ENCODE results near the gene IQUB.

IQUB gene

DNA sequence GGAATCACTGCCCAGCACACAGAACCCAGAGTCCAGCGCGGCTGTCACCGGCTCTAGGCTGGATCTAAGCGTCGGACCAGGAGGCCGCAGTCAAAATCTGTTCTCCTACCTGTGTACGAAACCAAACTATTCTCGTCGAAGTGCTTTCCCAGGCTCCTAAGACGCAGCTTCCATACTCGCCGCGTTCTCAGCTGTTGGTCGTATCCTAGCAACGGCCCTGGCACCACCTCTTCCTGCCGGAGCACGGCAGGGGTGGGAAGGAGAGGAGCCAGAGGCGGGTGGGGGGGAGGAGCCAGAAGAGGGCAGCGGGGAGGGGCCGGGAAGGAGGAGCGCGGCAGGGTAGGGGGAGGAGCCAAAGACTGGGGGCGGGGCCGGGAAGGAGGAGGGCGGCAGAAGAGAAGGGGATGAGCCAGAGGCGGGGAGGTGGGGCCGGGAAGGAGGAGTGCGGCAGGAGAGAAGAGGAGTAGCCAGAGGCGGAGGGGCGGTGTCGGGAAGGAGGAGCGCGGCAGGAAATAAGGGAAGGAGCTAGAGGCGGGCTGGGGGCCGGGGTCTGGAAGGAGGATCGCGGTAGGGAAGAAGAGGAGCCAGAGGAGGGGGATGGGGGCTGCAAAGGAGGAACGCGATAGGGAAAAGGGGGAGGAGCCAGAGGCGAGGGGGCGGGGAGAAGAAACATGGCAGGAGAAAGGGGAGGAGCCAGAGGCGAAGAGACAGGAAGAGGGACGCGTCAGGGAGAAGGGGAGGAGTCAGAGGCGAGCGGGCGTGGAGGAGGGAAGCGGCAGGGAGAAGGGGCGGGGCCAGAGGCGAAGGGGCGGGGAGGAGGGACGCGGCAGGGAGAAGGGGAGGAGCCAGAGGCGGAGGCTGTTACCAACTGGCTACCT, at the start of gene IQUB:
IQUB (minus strand) TSS at position 213 of the 878 bp plus-strand sequence. CDS start 22,255 bp downstream, outside the sequence.
- Histone ChIP-seq H3K4me3 (peak within 1 kb of the TSS; percentile 44 to 62 (median 47)), H3K27ac (peak within 1 kb of the TSS in 20 of 21 experiments; percentile 15 to 90 (median 72))

GRCh38 chr7:123583821-123584220, 49.4 kb upstream of the IQUB start:
- H3K4me3 ChIP-seq, result no peak overlapping the region
- H3K27ac ChIP-seq, result no peak overlapping the region

DNA sequence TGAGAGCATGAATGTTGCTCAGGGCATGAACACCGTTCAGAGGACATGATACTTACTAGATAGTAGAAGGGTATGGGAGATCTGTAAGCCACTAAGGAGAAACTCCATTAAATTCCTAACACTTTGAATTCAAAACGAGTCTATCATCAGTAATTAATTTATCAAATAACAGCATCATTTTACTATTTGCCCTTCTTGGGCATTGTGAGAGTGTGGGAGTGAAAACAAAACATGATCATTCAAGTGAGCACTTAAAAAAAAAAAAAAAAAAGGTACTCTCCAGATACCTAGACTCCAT, 46.7 kb upstream of the IQUB start:
- Histone ChIP-seq H3K4me3 (no peak overlapping the region), H3K27ac (no peak overlapping the region)

DNA sequence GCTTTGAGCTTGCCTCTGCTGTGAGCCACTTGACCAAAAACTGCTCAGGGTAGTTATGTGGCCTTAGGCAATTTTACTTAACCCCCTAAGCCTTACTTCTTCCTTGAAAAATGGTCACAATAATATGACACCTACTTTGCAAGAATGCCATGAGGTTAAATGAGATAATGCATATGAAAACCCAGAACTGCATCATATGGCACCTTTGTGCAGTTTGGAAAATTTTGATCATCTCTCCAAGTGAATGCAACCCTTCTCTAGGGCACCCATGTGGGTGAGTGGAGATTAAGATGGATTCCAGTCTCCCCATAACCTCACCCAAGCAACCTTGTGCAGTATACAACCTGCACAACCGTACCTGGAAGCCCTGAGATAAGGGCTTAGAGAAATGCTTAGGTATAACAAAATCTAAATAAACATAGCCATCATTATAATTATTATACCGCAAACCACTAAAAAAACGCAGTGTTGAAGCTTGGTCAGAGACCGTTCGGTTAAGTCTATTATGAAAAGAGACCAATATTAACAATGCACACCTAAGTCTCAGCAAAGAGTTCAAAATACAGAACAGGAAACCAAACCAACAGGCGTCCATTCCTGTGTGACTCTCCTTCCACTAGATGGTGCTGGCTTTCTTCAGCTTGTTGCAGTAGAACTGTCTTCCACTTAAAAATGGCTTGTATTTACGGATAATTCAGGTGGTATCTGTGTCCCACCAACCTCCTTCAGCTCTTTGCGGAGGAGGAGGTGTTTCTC, 46.2 kb upstream of the IQUB start:
- H3K27ac ChIP-seq, result no peak overlapping the region

DNA sequence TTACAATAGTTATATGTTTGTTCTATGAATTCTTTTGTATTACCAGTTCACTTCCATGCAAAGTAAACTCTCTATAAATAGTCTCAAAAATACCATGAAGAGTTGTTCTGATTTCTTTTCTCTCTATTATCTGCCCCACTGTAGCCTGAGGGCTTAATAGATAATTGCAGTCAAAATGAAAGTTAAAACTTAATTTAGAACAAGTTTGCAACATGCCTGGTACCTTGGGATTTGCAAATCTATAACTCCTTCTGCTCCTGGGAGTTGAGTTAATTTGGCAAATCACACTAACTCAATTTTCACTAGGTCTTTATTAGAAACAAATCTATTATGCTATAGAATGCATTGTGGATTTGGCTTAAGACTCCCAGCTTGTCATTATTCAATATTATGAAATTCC, 45.0 kb upstream of the IQUB start:
- Histone ChIP-seq H3K4me3 (no peak overlapping the region), H3K27ac (no peak overlapping the region)

More for the DNA sequence above, 46.2 kb upstream of the IQUB start:
- no peak overlapping the region for H3K4me3 ChIP-seq

- no peak overlapping the region for H3K4me3 ChIP-seq
- no peak overlapping the region for H3K27ac ChIP-seq
Measured at GRCh38 chr7:123573896-123574467, 39.6 kb upstream of the IQUB start.

DNA sequence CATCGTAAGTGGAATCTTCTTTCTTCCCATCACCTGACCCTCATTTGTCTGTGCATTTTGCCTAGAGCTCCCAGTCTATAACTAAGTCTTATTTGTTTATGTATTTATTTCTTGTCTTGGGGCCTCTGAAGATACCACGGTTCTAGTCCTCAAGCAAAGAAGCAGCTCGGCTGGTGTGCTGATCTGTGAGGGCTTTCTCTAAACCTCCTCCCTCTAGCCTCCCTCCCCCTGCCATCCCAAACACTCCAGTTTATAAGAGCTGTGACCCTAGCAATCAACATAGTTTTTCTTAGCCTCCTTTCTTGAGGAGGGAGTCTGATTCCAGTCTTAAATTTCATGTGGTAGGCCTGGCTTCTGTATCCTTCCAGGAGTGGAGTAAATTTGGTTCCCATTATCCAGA, 38.9 kb upstream of the IQUB start:
- Histone ChIP-seq H3K27ac (no peak overlapping the region), H3K4me3 (no peak overlapping the region)

- Histone ChIP-seq H3K27ac (no peak overlapping the region), H3K4me3 (no peak overlapping the region)
Measured at GRCh38 chr7:123571684-123572083, 37.3 kb upstream of the IQUB start.

DNA sequence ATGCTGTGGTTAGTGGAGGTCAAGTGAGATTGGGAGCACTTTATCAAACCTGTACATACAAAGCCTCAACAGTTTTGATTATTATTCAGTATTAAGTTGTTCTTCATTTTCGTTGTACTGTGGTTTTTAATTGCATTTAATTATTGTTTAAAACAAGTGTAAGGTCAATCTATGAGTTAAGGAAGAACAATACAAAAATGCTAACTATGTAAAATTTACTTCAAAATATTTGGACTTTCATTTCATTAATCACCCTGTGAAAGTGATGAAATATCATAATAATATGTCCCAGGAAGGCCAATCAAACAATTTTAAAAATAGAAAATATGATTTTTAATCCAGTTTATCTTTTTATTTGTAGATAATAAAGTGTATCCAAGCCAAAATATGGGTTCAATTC, 36.8 kb upstream of the IQUB start:
- Histone ChIP-seq H3K27ac (no peak overlapping the region), H3K4me3 (no peak overlapping the region)

DNA sequence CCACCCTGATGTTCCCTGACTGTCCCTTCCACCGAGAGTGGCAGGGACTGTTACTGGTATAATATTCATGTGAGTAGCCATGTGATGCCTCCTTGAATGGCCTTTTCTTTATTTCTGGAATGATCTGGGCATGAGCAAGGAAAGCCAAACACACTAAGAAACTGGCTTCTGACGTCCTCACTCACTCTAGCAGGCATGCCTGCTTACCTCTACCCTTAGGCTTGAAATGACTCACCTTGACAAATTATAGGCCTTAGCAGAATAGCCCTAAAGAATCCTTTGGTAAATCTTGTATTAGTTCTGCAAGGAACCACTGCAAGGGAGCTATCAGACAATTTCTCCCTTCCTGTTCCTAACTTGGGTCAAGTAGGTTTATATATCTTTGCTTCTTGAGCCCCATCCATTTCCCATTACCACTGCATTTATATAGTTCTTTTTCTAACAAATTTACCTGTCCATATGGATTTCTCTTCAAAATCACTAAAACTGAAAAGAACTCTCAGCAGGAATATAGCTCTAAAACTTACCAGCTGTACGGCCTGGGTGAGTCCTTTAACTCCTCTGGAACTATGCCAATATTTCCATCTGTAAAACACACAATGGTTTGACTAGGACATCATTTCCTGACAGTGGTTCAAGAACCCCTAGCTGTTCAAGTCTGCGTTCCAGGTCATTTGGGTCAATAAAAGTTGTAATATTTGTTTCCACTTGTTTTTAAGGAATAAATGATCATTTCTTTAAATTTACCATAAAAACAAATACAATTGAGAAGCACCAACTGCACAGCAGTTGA, 36.2 kb upstream of the IQUB start:
- no peak overlapping the region for H3K27ac ChIP-seq
- H3K4me3 ChIP-seq, result no peak overlapping the region

- Histone ChIP-seq H3K27ac (no peak overlapping the region), H3K4me3 (no peak overlapping the region)
Measured at GRCh38 chr7:123569352-123570010, 35.1 kb upstream of the IQUB start.

DNA sequence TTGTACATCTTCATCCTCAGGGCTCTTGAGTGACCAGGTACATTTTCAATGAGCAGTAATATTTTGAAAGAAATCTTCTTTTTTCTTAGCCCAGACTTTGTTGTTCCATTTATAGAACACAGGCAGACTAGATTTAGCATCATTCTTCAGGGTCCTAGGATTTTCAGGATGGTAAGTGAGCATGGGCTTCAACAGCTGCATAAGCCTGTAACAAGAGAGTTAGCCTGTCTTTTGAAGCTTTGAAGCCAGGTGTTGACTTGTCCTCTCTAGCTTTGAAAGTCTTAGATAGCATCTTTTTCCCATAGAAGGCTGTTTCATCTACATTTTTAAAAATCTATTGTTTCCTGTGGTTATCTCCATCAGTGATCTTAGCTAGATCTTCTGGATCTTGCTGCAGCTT, 27.7 kb upstream of the IQUB start:
- no peak overlapping the region for H3K4me3 ChIP-seq

DNA sequence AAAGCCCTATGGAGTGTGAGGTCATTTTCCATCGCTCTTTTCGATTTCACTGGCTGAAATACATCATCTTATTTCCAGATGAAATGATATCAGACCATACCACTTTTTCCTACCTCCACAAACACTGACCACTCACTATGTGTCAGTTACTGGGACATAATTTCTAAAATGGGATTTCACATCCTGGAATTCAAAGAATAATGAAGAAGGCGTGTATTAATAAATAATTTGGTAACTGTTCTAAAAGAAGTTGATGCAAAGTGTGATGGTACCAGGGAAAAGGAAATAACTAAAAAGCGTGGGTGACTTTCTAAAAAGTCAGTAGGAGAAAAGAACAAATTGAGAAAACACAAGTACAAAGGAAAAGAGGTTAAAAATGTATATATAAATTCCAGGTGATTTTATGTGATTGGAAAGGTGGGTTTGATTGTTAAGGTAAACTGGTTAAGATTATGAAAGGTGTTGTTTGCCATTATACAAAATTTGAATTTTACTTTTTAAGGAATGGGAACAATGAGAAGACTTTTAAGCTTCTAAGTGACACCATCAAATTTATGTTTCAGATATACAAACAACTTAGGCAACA, 24.0 kb upstream of the IQUB start:
- H3K27ac ChIP-seq, result peak overlapping the region in 19 of 21 experiments; percentile 32 to 94 (median 81)
- peak overlapping the region; percentile 66 to 94 (median 77) for H3K4me3 ChIP-seq

More for the DNA sequence above, 27.7 kb upstream of the IQUB start:
- no peak overlapping the region for H3K27ac ChIP-seq

DNA sequence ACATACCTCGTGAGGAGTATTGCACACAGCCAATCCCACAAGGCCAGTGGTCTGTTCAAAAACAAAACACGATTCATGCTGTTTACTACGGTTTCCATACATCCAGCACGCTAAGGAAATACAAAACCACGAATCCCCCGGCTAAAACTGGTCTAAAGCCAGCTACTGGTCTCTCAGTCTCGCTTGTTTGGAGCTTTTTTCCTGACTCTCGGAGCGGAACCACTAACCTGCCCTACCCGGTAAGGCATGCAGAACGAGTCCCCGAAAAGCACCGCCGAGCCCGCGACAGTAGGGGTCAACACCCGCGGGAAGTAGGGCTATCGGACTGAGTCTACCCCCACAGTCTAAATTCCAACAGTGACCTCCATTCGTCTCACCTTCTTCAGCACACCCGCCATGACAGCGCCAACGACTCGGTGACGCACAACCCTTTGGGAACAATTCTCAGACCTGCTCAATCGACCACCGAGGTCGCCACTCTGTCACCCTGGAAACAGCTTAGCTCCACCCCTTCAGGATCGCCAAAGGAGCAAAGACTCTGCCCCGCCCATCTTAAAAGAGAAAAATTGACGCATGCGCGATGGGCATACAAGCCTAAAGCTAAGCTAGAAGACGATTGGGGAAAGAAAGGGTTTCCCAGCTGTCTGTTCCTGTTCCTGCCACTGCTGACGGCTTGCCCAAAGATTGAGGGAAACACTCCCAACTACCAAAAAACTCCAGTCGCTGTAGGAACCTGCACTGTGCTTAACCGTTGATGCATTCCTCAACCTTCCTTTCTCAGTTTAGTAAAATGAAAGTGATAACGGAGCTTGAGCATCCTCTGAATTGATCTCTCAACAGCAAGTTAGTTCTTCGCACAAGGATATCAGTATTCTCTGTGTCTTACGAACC, 23.2 kb upstream of the IQUB start, which contains the start of gene NDUFA5:
NDUFA5 (minus strand) TSS at position 421 of the 891 bp plus-strand sequence; CDS start at position 398, 23 bp downstream.
- peak within 1 kb of the TSS; percentile 66 to 94 (median 77) for H3K4me3 ChIP-seq
- H3K27ac ChIP-seq, result peak within 1 kb of the TSS; percentile 61 to 94 (median 83)

- Histone ChIP-seq H3K27ac (peak overlapping the region; percentile 61 to 94 (median 83)), H3K4me3 (peak overlapping the region; percentile 66 to 94 (median 77))
Measured at GRCh38 chr7:123557016-123557397, 22.6 kb upstream of the IQUB start.

GRCh38 chr7:123555484-123555883, 21.1 kb upstream of the IQUB start:
- Histone ChIP-seq H3K4me3 (no peak overlapping the region), H3K27ac (no peak overlapping the region)

DNA sequence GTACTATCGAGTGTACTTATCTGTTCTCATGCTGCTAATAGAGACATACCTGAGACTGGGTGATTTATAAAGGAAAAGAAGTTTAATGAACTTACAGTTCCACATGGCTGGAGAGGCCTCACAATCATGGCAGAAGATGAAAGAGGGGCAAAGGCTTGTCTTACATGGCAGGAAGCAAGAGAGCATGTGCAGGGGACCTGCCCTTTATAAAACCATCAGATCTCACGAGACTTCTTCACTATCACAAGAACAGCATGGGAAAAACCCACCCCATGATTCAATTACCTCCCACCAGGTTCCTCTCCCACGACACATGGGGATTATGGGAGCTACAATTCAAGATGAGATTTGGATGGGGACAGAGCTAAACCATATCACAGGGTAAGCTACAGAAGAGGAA, 18.8 kb upstream of the IQUB start:
- Histone ChIP-seq H3K4me3 (no peak overlapping the region), H3K27ac (no peak overlapping the region)

GRCh38 chr7:123552641-123553040, 18.2 kb upstream of the IQUB start:
- no peak overlapping the region for H3K4me3 ChIP-seq
- no peak overlapping the region for H3K27ac ChIP-seq
